Smooth muscle cell (in vitro differentiated cells): ENCODE measurements around the gene LRP1B. TPM values are rescaled to one million over a fixed set of nuclear protein-coding genes. Genes with fewer than 3 reads are reported as not detected.

Experiments used
- DNase-seq: peaks from one replicate; lab custom pipeline; 2025; ENCODE audit not compliant: unreplicated experiment; lab: John Stamatoyannopoulos, UW
- H2AFZ ChIP-seq: fragments of 200-600 bp; sonication (generic); 2 replicates; pipeline ENCODE4 v1.6.0; 2016; ENCODE audit warnings: antibody characterized with exemption, low read depth, mild to moderate bottlenecking
- H3F3A ChIP-seq: fragments of 200-600 bp; sonication (generic); 2 replicates; pipeline ENCODE4 v1.6.0; 2017; ENCODE audit warnings: antibody characterized with exemption, low read depth
- H3K27ac ChIP-seq: fragments of 200-600 bp; sonication (generic); 2 replicates; pipeline ENCODE4 v1.5.1; 2016; ENCODE audit warnings: low read depth, mild to moderate bottlenecking
- H3K27me3 ChIP-seq: fragments of 200-600 bp; sonication (generic); 2 replicates; pipeline ENCODE4 v1.6.1; 2016; ENCODE audit warnings: low read depth, mild to moderate bottlenecking
- H3K36me3 ChIP-seq: fragments of 200-600 bp; sonication (generic); 2 replicates; pipeline ENCODE4 v1.5.1; 2016; ENCODE audit warnings: low read depth
- H3K4me1 ChIP-seq: fragments of 200-600 bp; sonication (generic); 2 replicates; pipeline ENCODE4 v1.5.1; 2016; ENCODE audit warnings: low read depth
- H3K4me2 ChIP-seq: fragments of 200-600 bp; sonication (generic); 2 replicates; pipeline ENCODE4 v1.6.0; 2016; ENCODE audit warnings: mild to moderate bottlenecking
- H3K4me3 ChIP-seq: fragments of 200-600 bp; sonication (generic); 2 replicates; pipeline ENCODE4 v1.5.1; 2016; ENCODE audit warnings: mild to moderate bottlenecking
- H3K79me2 ChIP-seq: fragments of 200-600 bp; sonication (generic); 2 replicates; pipeline ENCODE4 v1.6.0; 2016; ENCODE audit warnings: low read depth, mild to moderate bottlenecking
- H3K9ac ChIP-seq: fragments of 200-600 bp; sonication (generic); 2 replicates; pipeline ENCODE4 v1.6.0; 2016; ENCODE audit warnings: low read depth
- H3K9me3 ChIP-seq: fragments of 200-600 bp; sonication (generic); replicated peaks from 2 replicates; pipeline ENCODE4 v1.5.1; 2016; ENCODE audit warnings: low read depth
- H4K20me1 ChIP-seq: fragments of 200-600 bp; sonication (generic); 2 replicates; pipeline ENCODE4 v1.6.0; 2016; ENCODE audit warnings: low read depth
- CTCF ChIP-seq: fragments of 200-600 bp; sonication (generic); IDR thresholded peaks from 2 replicates; pipeline ENCODE4 v1.5.1; 2017; ENCODE audit warnings: borderline replicate concordance, mild to moderate bottlenecking, antibody characterized with exemption; ENCODE audit not compliant: insufficient read depth, poor library complexity, severe bottlenecking
- WGBS: methylation state at CpG from one replicate; pipeline ENCODE4 v1.1.7; 2016; ENCODE audit warnings: low lambda C conversion rate; 5-methylcytosine and 5-hydroxymethylcytosine counted together
- polyA plus RNA-seq: library from polyadenylated mRNA; unstranded; fragments of >200 nt; fragmentation: Nextera tagmentation; extraction: Ambion mirVana; gene quantifications from 2 replicates; pipeline ENCODE4 v1.2.1, GENCODE V29; 2016
- total RNA-seq: library from RNA; depleted of rRNA; stranded (reverse); fragments of >200 nt; gene quantifications from 2 replicates; pipeline ENCODE4 v1.2.3, GENCODE V29; 2014

LRP1B gene
- total and polyA plus RNA-seq, 2 experiments from 2014 or later, result 0.08 to 2.9 TPM

- no peak for TF ChIP-seq CTCF
- no peak overlapping the region for H3K4me3 ChIP-seq
- no peaks in the 10 kb centered on the region for H3K9me3 ChIP-seq
- no peaks in the 10 kb centered on the region for H3K36me3 ChIP-seq
- H3K9ac ChIP-seq, result no peak overlapping the region
- H3K4me1 ChIP-seq, result no peaks in the 10 kb centered on the region
- no peaks in the 10 kb centered on the region for H3F3A ChIP-seq
- H4K20me1 ChIP-seq, result no peaks in the 10 kb centered on the region
- H3K79me2 ChIP-seq, result no peaks in the 10 kb centered on the region
- H2AFZ ChIP-seq, result no peak overlapping the region
- no peak overlapping the region for H3K4me2 ChIP-seq
- WGBS, result 47% methylated on average over 1 of the region's 1 CpG
- H3K27me3 ChIP-seq, result no peaks in the 10 kb centered on the region
- H3K27ac ChIP-seq, result no peak overlapping the region
- no peak for DNase-seq
These were observed 1657.0 kb downstream of the LRP1B start for GRCh38 chr2:140473851-140474250.

- no peak overlapping the region for H3K4me3 ChIP-seq
- no peak overlapping the region for H3K4me2 ChIP-seq
- 91% methylated on average over 2 of the region's 2 CpGs for WGBS
- no peaks in the 10 kb centered on the region for H3K79me2 ChIP-seq
- TF ChIP-seq CTCF, result no peak
- no peaks in the 10 kb centered on the region for H3F3A ChIP-seq
- H2AFZ ChIP-seq, result no peak overlapping the region
- H4K20me1 ChIP-seq, result no peaks in the 10 kb centered on the region
- no peaks in the 10 kb centered on the region for H3K9me3 ChIP-seq
- H3K36me3 ChIP-seq, result no peaks in the 10 kb centered on the region
- no peak overlapping the region for H3K27ac ChIP-seq
- no peaks in the 10 kb centered on the region for H3K4me1 ChIP-seq
- DNase-seq, result no peak
- no peaks in the 10 kb centered on the region for H3K27me3 ChIP-seq
- no peak overlapping the region for H3K9ac ChIP-seq
These were observed 1658.1 kb downstream of the LRP1B start for GRCh38 chr2:140472676-140473075.

DNA sequence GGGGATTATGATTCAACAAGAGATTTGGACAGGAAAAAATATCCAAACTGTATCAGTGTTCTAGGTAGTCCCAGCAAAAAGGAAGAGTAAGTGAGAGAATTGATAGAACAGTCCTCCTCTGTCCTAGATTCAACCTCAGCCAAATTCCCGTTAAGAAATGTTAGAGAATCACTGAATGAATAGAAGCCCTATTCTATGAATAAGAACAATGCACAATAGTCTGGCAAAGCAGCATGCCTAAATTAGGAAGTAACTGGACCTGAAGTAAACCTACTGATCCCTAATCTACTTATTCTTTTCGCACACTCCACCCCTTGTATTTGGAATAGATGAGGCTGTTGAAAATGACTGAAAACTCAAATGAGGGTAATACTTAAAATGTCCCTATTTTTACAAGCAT, 1665.5 kb downstream of the LRP1B start:
- no peak for TF ChIP-seq CTCF
- Histone ChIP-seq H2AFZ (no peak overlapping the region), H3K79me2 (no peaks in the 10 kb centered on the region), H3K9me3 (no peaks in the 10 kb centered on the region), H3F3A (no peaks in the 10 kb centered on the region), H3K36me3 (no peaks in the 10 kb centered on the region), H3K4me2 (no peak overlapping the region), H3K9ac (no peak overlapping the region), H3K4me3 (no peak overlapping the region), H3K27ac (no peak overlapping the region), H3K4me1 (no peaks in the 10 kb centered on the region), H3K27me3 (no peaks in the 10 kb centered on the region), H4K20me1 (no peaks in the 10 kb centered on the region)
- no peak for DNase-seq
- 97% methylated on average over 2 of the region's 2 CpGs for WGBS

DNA sequence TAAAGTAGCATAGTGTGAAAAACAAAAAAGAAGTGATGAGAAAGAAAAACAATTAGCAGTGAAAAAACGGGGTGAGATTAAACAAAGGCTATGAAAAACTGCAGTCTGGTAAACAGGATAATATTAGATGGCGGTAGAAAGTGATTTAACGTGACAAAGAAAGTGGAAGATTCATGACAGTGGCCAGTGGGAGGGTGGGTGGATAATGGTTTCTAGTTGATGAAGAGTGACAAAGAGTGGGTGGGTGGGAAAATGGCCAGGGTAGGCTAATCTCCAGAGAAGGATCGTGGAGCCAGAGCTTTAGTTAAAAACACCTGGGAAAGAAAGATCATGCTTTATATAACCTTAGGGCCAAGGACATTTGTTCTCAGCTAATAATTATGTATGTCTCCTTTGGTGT, 1667.8 kb downstream of the LRP1B start:
- Histone ChIP-seq H3K4me2 (no peak overlapping the region), H4K20me1 (no peaks in the 10 kb centered on the region), H3K9ac (no peak overlapping the region), H3K27me3 (no peaks in the 10 kb centered on the region), H3K4me3 (no peak overlapping the region), H3K9me3 (no peaks in the 10 kb centered on the region), H3K36me3 (no peaks in the 10 kb centered on the region), H3K27ac (no peak overlapping the region), H3K4me1 (no peaks in the 10 kb centered on the region), H2AFZ (no peak overlapping the region), H3F3A (no peaks in the 10 kb centered on the region), H3K79me2 (no peaks in the 10 kb centered on the region)
- DNase-seq, result no peak
- 80% methylated on average over 4 of the region's 4 CpGs for WGBS
- no peak for TF ChIP-seq CTCF
